IMR-90 (cell line): Measurements from ENCODE around the gene EDIL3. TPM values are rescaled to one million over a fixed set of nuclear protein-coding genes. Genes with fewer than 3 reads are reported as not detected.

Experiments
- ATAC-seq: fragments of 200-7000 bp; cut with Tn5 transposase; 2 replicates; pipeline ENCODE4 v1.9.1; 2020; ENCODE audit warnings: low read depth, mild to moderate bottlenecking, moderate library complexity
- BruUV-seq: library from RNA; stranded (reverse); fragments of 400-500 nt; replicated peaks from 2 replicates; lab custom pipeline; 2021; lab: Mats Ljungman, UMichigan
- CTCF ChIA-PET: fragments of 300-600 bp; formaldehyde crosslinking; extraction: SDS; loops from one replicate; lab custom pipeline; 2021; ENCODE audit warnings: antibody characterized with exemption; lab: Yijun Ruan, JAX
- POLR2A ChIA-PET: fragments of 300-600 bp; sonication (Branson Sonifier 250); formaldehyde crosslinking; loops from one replicate; lab custom pipeline; 2022; ENCODE audit warnings: antibody characterized with exemption; ENCODE audit not compliant: unreplicated experiment; lab: Charles Lee
- DNase-seq: peaks from one replicate; pipeline ENCODE4 v3.0.0; 2013
- H2AFZ ChIP-seq: replicated peaks from 2 replicates; pipeline ENCODE3; 2013; ENCODE audit warnings: low read length, mild to moderate bottlenecking; ENCODE audit not compliant: poor library complexity
- H2AK5ac ChIP-seq: 2 replicates; pipeline ENCODE4 v1.6.1; 2013; ENCODE audit warnings: low read depth, low read length, inconsistent platforms
- H2AK9ac ChIP-seq: replicated peaks from 2 replicates; pipeline ENCODE3; 2013; ENCODE audit warnings: mild to moderate bottlenecking, low read depth, low read length, moderate library complexity; ENCODE audit not compliant: poor library complexity
- H2BK120ac ChIP-seq: 2 replicates; pipeline ENCODE4 v1.6.1; 2013; ENCODE audit warnings: low read depth, low read length, inconsistent platforms
- H2BK15ac ChIP-seq: 3 replicates; pipeline ENCODE4 v1.6.1; 2013; ENCODE audit warnings: low read depth, low read length, inconsistent platforms
- H2BK20ac ChIP-seq: 2 replicates; pipeline ENCODE4 v1.6.1; 2013; ENCODE audit warnings: low read depth, mild to moderate bottlenecking, inconsistent platforms, low read length, moderate library complexity
- H2BK5ac ChIP-seq: 2 replicates; pipeline ENCODE4 v1.6.1; 2013; ENCODE audit warnings: mild to moderate bottlenecking, low read depth, low read length, inconsistent platforms; ENCODE audit not compliant: poor library complexity, severe bottlenecking
- H3K14ac ChIP-seq: replicated peaks from 2 replicates; pipeline ENCODE4 v1.6.1; 2013; ENCODE audit warnings: low read depth, low read length, inconsistent platforms
- H3K18ac ChIP-seq: 2 replicates; pipeline ENCODE4 v1.6.1; 2013; ENCODE audit warnings: low read depth, low read length, control low read depth
- H3K23ac ChIP-seq: 2 replicates; pipeline ENCODE4 v1.6.1; 2013; ENCODE audit warnings: low read depth, low read length, inconsistent platforms
- H3K27ac ChIP-seq: 2 replicates; pipeline ENCODE4 v1.5.1; 2013; ENCODE audit warnings: mild to moderate bottlenecking, control low read depth, low read length; ENCODE audit not compliant: insufficient read depth
- H3K27me3 ChIP-seq: 2 replicates; pipeline ENCODE4 v1.6.1; 2013; ENCODE audit warnings: low read length; ENCODE audit not compliant: control insufficient read depth, insufficient read depth
- H3K36me3 ChIP-seq: 2 replicates; pipeline ENCODE4 v1.6.1; 2013; ENCODE audit warnings: low read length, mixed read lengths; ENCODE audit not compliant: control insufficient read depth, insufficient read depth
- H3K4ac ChIP-seq: 2 replicates; pipeline ENCODE4 v1.6.1; 2013; ENCODE audit warnings: low read depth, low read length, inconsistent platforms
- H3K4me1 ChIP-seq: 2 replicates; pipeline ENCODE4 v1.6.1; 2013; ENCODE audit warnings: low read length, mixed read lengths; ENCODE audit not compliant: control insufficient read depth, insufficient read depth
- H3K4me2 ChIP-seq: 2 replicates; pipeline ENCODE4 v1.6.1; 2013; ENCODE audit warnings: low read depth, mild to moderate bottlenecking, control low read depth, low read length, moderate library complexity
- H3K4me3 ChIP-seq: 2 replicates; pipeline ENCODE4 v1.5.1; 2013; ENCODE audit warnings: low read depth, mild to moderate bottlenecking, control low read depth, low read length, moderate library complexity; ENCODE audit not compliant: insufficient read depth
- H3K56ac ChIP-seq: 2 replicates; pipeline ENCODE4 v1.6.1; 2013; ENCODE audit warnings: low read length, inconsistent platforms; ENCODE audit not compliant: insufficient read depth; ENCODE audit errors: extremely low read depth
- H3K79me1 ChIP-seq, 2 experiments: 2 replicates each; pipeline ENCODE4 v1.6.1; 2013; ENCODE audit warnings: low read length in 2 of 2, inconsistent platforms in 1 of 2, low read depth in 1 of 2
- H3K9ac ChIP-seq: 2 replicates; pipeline ENCODE4 v1.6.1; 2013; ENCODE audit warnings: low read depth, low read length, control low read depth
- H3K9me1 ChIP-seq: 2 replicates; pipeline ENCODE4 v1.6.1; 2013; ENCODE audit warnings: low read length, inconsistent platforms; ENCODE audit not compliant: insufficient read depth
- H3K9me3 ChIP-seq: 2 replicates; pipeline ENCODE4 v1.6.1; 2013; ENCODE audit warnings: low read length; ENCODE audit not compliant: control insufficient read depth, insufficient read depth
- H4K20me1 ChIP-seq: 2 replicates; pipeline ENCODE4 v1.6.1; 2013; ENCODE audit warnings: low read length, inconsistent platforms; ENCODE audit not compliant: insufficient read depth
- H4K5ac ChIP-seq: 2 replicates; pipeline ENCODE4 v1.6.1; 2013; ENCODE audit warnings: mild to moderate bottlenecking, low read depth, low read length, control low read depth
- H4K8ac ChIP-seq, 2 experiments: 2 replicates each; pipeline ENCODE4 v1.6.1; 2013; ENCODE audit warnings: low read depth in 2 of 2, low read length in 2 of 2, control low read depth in 1 of 2, inconsistent platforms in 1 of 2
- H4K91ac ChIP-seq: 2 replicates; pipeline ENCODE4 v1.6.1; 2013; ENCODE audit warnings: low read depth, low read length, inconsistent platforms; ENCODE audit not compliant: insufficient read depth
- BHLHE40 ChIP-seq: fragments of 150-350 bp; IDR thresholded peaks from 2 replicates; pipeline ENCODE4 v1.6.1; 2016; ENCODE audit warnings: mild to moderate bottlenecking, low read depth, low read length
- CEBPB ChIP-seq: IDR thresholded peaks from 2 replicates; pipeline ENCODE4 v1.6.1; 2012; ENCODE audit warnings: low read depth, low read length, improper control_type of control experiment
- CHD1 ChIP-seq: IDR thresholded peaks from 2 replicates; pipeline ENCODE4 v1.6.1; 2012; ENCODE audit warnings: low read depth, low read length, improper control_type of control experiment
- CTCF ChIP-seq: conservative IDR thresholded peaks from 2 replicates; pipeline ENCODE4 v1.5.1; 2012; ENCODE audit warnings: mild to moderate bottlenecking, low read depth, low read length, improper control_type of control experiment
- ELK1 ChIP-seq: fragments of 150-350 bp; IDR thresholded peaks from 2 replicates; pipeline ENCODE4 v1.6.1; 2016; ENCODE audit warnings: low read depth, mild to moderate bottlenecking, low read length, moderate library complexity, borderline replicate concordance
- FOS ChIP-seq: fragments of 150-350 bp; IDR thresholded peaks from 2 replicates; pipeline ENCODE4 v1.6.1; 2016; ENCODE audit warnings: low read depth, low read length
- MAZ ChIP-seq: IDR thresholded peaks from 2 replicates; pipeline ENCODE4 v1.6.1; 2012; ENCODE audit warnings: low read depth, mild to moderate bottlenecking, low read length, improper control_type of control experiment, moderate library complexity, borderline replicate concordance
- MXI1 ChIP-seq: IDR thresholded peaks from 2 replicates; pipeline ENCODE4 v1.6.1; 2012; ENCODE audit warnings: low read depth, mild to moderate bottlenecking, low read length, moderate library complexity, borderline replicate concordance
- NFE2L2 ChIP-seq: fragments of 150-350 bp; IDR thresholded peaks from 2 replicates; pipeline ENCODE4 v1.6.1; 2016; ENCODE audit warnings: low read depth, mild to moderate bottlenecking, low read length
- RCOR1 ChIP-seq: IDR thresholded peaks from 2 replicates; pipeline ENCODE4 v1.6.1; 2012; ENCODE audit warnings: mild to moderate bottlenecking, low read length, improper control_type of control experiment; ENCODE audit not compliant: insufficient replicate concordance
- SMC3 ChIP-seq: fragments of 150-350 bp; IDR thresholded peaks from 2 replicates; pipeline ENCODE4 v1.6.1; 2016; ENCODE audit warnings: low read depth, mild to moderate bottlenecking, antibody characterized with exemption, low read length, moderate library complexity
- USF2 ChIP-seq: fragments of 150-350 bp; IDR thresholded peaks from 2 replicates; pipeline ENCODE4 v1.6.1; 2017; ENCODE audit warnings: mild to moderate bottlenecking, antibody characterized with exemption, low read length, low read depth
- WGBS, 2 experiments: methylation state at CpG; one replicate each; pipeline versions ENCODE4 v1.1.5 to v1.1.7; 2013; ENCODE audit warnings: missing lambda C conversion rate in 2 of 2; ENCODE audit not compliant: insufficient read length in 1 of 2; ENCODE audit errors: extremely low coverage in 2 of 2; 5-methylcytosine and 5-hydroxymethylcytosine counted together
- dilution Hi-C: fragments of 300-500 bp; cut with HindIII; formaldehyde crosslinking; loops from one replicate; pipeline ENCODE4 v1.14.3; 2018; ENCODE audit warnings: low sequenced_read_pairs; ENCODE audit not compliant: unreplicated experiment
- in situ Hi-C: fragments of 300-500 bp; cut with MboI; formaldehyde crosslinking; loops from 3 replicates; pipeline ENCODE4 v1.14.3; 2019; ENCODE audit warnings: low sequenced_read_pairs, inconsistent platforms, mixed read lengths
- intact Hi-C: fragments of 100-400 bp; cut with micrococcal nuclease; formaldehyde crosslinking; loops from 2 replicates; pipeline ENCODE4 v1.10.0; 2022
- polyA plus RNA-seq, 3 experiments: library from polyadenylated mRNA; depleted of rRNA; stranded (reverse); fragments of >200 nt; gene quantifications; 2 replicates each; pipeline ENCODE4 v1.2.3, GENCODE V29; 2012; ENCODE audit warnings: low replicate concordance in 1 of 3
- total RNA-seq: library from RNA; depleted of rRNA; stranded (reverse); fragments of >200 nt; gene quantifications from 2 replicates; pipeline ENCODE4 v1.2.3, GENCODE V29; 2012

The EDIL3 gene
- total and polyA plus RNA-seq, 2 of the 4 experiments (the other 2 are of a cell fraction), result 55.5 to 82.8 TPM

- Histone ChIP-seq H4K5ac (no peak overlapping the region), H3K14ac (no peak overlapping the region), H2AFZ (no peak overlapping the region), H3K79me1 (peaks cover 0 to 1% of the 10 kb centered on the region in 2 experiments; a peak in 1 of 4 replicates), H2BK5ac (no peak overlapping the region), H3K9me1 (peaks cover under 1% of the 10 kb centered on the region; the same call in 1 of the 2 replicates), H3K9me3 (no peaks in the 10 kb centered on the region), H3K4me3 (no peak overlapping the region), H3K27me3 (no peaks in the 10 kb centered on the region), H2BK20ac (no peak overlapping the region), H3K23ac (no peak overlapping the region), H4K20me1 (no peaks in the 10 kb centered on the region), H3K9ac (no peak overlapping the region), H3K4me1 (no peaks in the 10 kb centered on the region), H3K4ac (no peak overlapping the region), H4K91ac (no peak overlapping the region), H4K8ac (no peak overlapping the region), H2BK120ac (no peak overlapping the region), H2BK15ac (no peak overlapping the region), H3K18ac (no peak overlapping the region), H3K27ac (no peak overlapping the region), H2AK9ac (no peak overlapping the region), H2AK5ac (no peak overlapping the region), H3K4me2 (no peak overlapping the region), H3K56ac (no peak overlapping the region), H3K36me3 (no peaks in the 10 kb centered on the region)
- WGBS, 2 experiments, result no CpG with 5 or more reads among the region's 3 CpGs
- POLR2A ChIA-PET, result no interaction called here
- DNase-seq (no peak), ATAC-seq (no peak)
- no TSS peak for BruUV-seq
- CTCF ChIA-PET, result interaction anchor here (1.6 kb wide), 1 partner anchor 11 kb away, joined by 6 read pairs; no protein-coding TSS in a partner anchor
- TF ChIP-seq RCOR1, result no peak
- TF ChIP-seq NFE2L2, result no peak
- TF ChIP-seq CTCF, result no peak
- no peak for TF ChIP-seq CHD1
- no peak for TF ChIP-seq MAZ
- no peak for TF ChIP-seq USF2
- TF ChIP-seq BHLHE40, result no peak
- no peak for TF ChIP-seq MXI1
- no peak for TF ChIP-seq CEBPB
- TF ChIP-seq FOS, result no peak
- no peak for TF ChIP-seq ELK1
- no peak for TF ChIP-seq SMC3
- in situ Hi-C loops (no loop called here), dilution Hi-C loops (no loop called here), intact Hi-C loops (no loop called here)
These were observed 235.6 kb downstream of the EDIL3 start for GRCh38 chr5:84149094-84149493.
